Smooth muscle cell (in vitro differentiated cells): Measurements from ENCODE around the gene KIF16B. TPM values are rescaled to one million over a fixed set of nuclear protein-coding genes. Genes with fewer than 3 reads are reported as not detected.

Source experiments
- DNase-seq: peaks from one replicate; lab custom pipeline; 2025; ENCODE audit not compliant: unreplicated experiment; lab: John Stamatoyannopoulos, UW
- H2AFZ ChIP-seq: fragments of 200-600 bp; sonication (generic); 2 replicates; pipeline ENCODE4 v1.6.0; 2016; ENCODE audit warnings: antibody characterized with exemption, low read depth, mild to moderate bottlenecking
- H3F3A ChIP-seq: fragments of 200-600 bp; sonication (generic); 2 replicates; pipeline ENCODE4 v1.6.0; 2017; ENCODE audit warnings: antibody characterized with exemption, low read depth
- H3K27ac ChIP-seq: fragments of 200-600 bp; sonication (generic); 2 replicates; pipeline ENCODE4 v1.5.1; 2016; ENCODE audit warnings: low read depth, mild to moderate bottlenecking
- H3K27me3 ChIP-seq: fragments of 200-600 bp; sonication (generic); 2 replicates; pipeline ENCODE4 v1.6.1; 2016; ENCODE audit warnings: low read depth, mild to moderate bottlenecking
- H3K36me3 ChIP-seq: fragments of 200-600 bp; sonication (generic); 2 replicates; pipeline ENCODE4 v1.5.1; 2016; ENCODE audit warnings: low read depth
- H3K4me1 ChIP-seq: fragments of 200-600 bp; sonication (generic); 2 replicates; pipeline ENCODE4 v1.5.1; 2016; ENCODE audit warnings: low read depth
- H3K4me2 ChIP-seq: fragments of 200-600 bp; sonication (generic); 2 replicates; pipeline ENCODE4 v1.6.0; 2016; ENCODE audit warnings: mild to moderate bottlenecking
- H3K4me3 ChIP-seq: fragments of 200-600 bp; sonication (generic); 2 replicates; pipeline ENCODE4 v1.5.1; 2016; ENCODE audit warnings: mild to moderate bottlenecking
- H3K79me2 ChIP-seq: fragments of 200-600 bp; sonication (generic); 2 replicates; pipeline ENCODE4 v1.6.0; 2016; ENCODE audit warnings: low read depth, mild to moderate bottlenecking
- H3K9ac ChIP-seq: fragments of 200-600 bp; sonication (generic); 2 replicates; pipeline ENCODE4 v1.6.0; 2016; ENCODE audit warnings: low read depth
- H3K9me3 ChIP-seq: fragments of 200-600 bp; sonication (generic); replicated peaks from 2 replicates; pipeline ENCODE4 v1.5.1; 2016; ENCODE audit warnings: low read depth
- H4K20me1 ChIP-seq: fragments of 200-600 bp; sonication (generic); 2 replicates; pipeline ENCODE4 v1.6.0; 2016; ENCODE audit warnings: low read depth
- CTCF ChIP-seq: fragments of 200-600 bp; sonication (generic); IDR thresholded peaks from 2 replicates; pipeline ENCODE4 v1.5.1; 2017; ENCODE audit warnings: borderline replicate concordance, mild to moderate bottlenecking, antibody characterized with exemption; ENCODE audit not compliant: insufficient read depth, poor library complexity, severe bottlenecking
- WGBS: methylation state at CpG from one replicate; pipeline ENCODE4 v1.1.7; 2016; ENCODE audit warnings: low lambda C conversion rate; 5-methylcytosine and 5-hydroxymethylcytosine counted together
- polyA plus RNA-seq: library from polyadenylated mRNA; unstranded; fragments of >200 nt; fragmentation: Nextera tagmentation; extraction: Ambion mirVana; gene quantifications from 2 replicates; pipeline ENCODE4 v1.2.1, GENCODE V29; 2016
- total RNA-seq: library from RNA; depleted of rRNA; stranded (reverse); fragments of >200 nt; gene quantifications from 2 replicates; pipeline ENCODE4 v1.2.3, GENCODE V29; 2014

The KIF16B gene
- total and polyA plus RNA-seq, 2 experiments from 2014 or later, result 3.6 to 12.9 TPM

DNA sequence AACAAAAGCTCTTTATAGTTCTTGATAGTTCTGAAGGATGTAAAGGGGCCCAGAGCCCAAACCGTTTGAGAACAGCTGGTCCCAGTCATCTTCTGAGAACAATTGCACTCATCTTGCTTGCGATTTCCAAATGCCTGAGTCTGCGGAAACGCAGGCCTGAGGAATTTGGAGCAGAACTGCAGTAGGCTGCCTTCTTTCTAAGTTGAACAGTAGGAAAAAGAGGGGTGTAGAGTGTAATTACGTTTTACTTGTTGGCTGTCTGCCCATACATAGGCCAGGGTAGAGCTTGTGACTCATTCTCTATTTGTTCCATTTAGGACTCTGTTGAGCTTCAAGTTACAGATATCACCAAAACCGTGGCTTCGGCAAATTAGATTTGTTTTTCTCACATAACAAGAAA, 42.0 kb upstream of the KIF16B start:
- TF ChIP-seq CTCF, result no peak
- no peak for DNase-seq
- Histone ChIP-seq H3K9me3 (no peaks in the 10 kb centered on the region), H3K27me3 (no peaks in the 10 kb centered on the region), H3K27ac (no peak overlapping the region), H3K4me2 (peak overlapping the region; percentile 52), H4K20me1 (no peaks in the 10 kb centered on the region), H3K36me3 (no peaks in the 10 kb centered on the region), H2AFZ (no peak overlapping the region), H3F3A (no peaks in the 10 kb centered on the region), H3K4me3 (no peak overlapping the region), H3K9ac (no peak overlapping the region), H3K4me1 (no peaks in the 10 kb centered on the region), H3K79me2 (no peaks in the 10 kb centered on the region)
- 15% methylated on average over 7 of the region's 7 CpGs for WGBS

- Histone ChIP-seq H3K4me2 (no peak overlapping the region), H3K27ac (no peak overlapping the region), H3K79me2 (no peaks in the 10 kb centered on the region), H3K9me3 (no peaks in the 10 kb centered on the region), H3K9ac (no peak overlapping the region), H3K27me3 (no peaks in the 10 kb centered on the region), H2AFZ (no peak overlapping the region), H3K4me1 (no peaks in the 10 kb centered on the region), H3F3A (no peaks in the 10 kb centered on the region), H4K20me1 (no peaks in the 10 kb centered on the region), H3K4me3 (no peak overlapping the region), H3K36me3 (no peaks in the 10 kb centered on the region)
- WGBS, result 77% methylated on average over 6 of the region's 6 CpGs
- no peak for TF ChIP-seq CTCF
- DNase-seq, result no peak
These were observed 40.7 kb upstream of the KIF16B start for GRCh38 chr20:16613954-16614353.

- WGBS, result 83% methylated on average over 2 of the region's 2 CpGs
- Histone ChIP-seq H3K4me3 (no peak overlapping the region), H3K4me2 (no peak overlapping the region), H3K9me3 (no peaks in the 10 kb centered on the region), H3K36me3 (no peaks in the 10 kb centered on the region), H2AFZ (no peak overlapping the region), H3K79me2 (no peaks in the 10 kb centered on the region), H3K27me3 (no peaks in the 10 kb centered on the region), H3K27ac (no peak overlapping the region), H3F3A (no peaks in the 10 kb centered on the region), H3K9ac (no peak overlapping the region), H4K20me1 (no peaks in the 10 kb centered on the region), H3K4me1 (no peaks in the 10 kb centered on the region)
- DNase-seq, result no peak
- no peak for TF ChIP-seq CTCF
These were observed 39.5 kb upstream of the KIF16B start for GRCh38 chr20:16612706-16613105.

GRCh38 chr20:16611817-16612216, 38.6 kb upstream of the KIF16B start:
- Histone ChIP-seq H3K36me3 (no peaks in the 10 kb centered on the region), H3K4me3 (no peak overlapping the region), H3K9me3 (no peaks in the 10 kb centered on the region), H3K4me2 (no peak overlapping the region), H3K4me1 (no peaks in the 10 kb centered on the region), H3F3A (no peaks in the 10 kb centered on the region), H3K27me3 (no peaks in the 10 kb centered on the region), H4K20me1 (no peaks in the 10 kb centered on the region), H3K9ac (no peak overlapping the region), H3K79me2 (no peaks in the 10 kb centered on the region), H2AFZ (no peak overlapping the region), H3K27ac (no peak overlapping the region)
- 89% methylated on average over 6 of the region's 6 CpGs for WGBS
- DNase-seq, result no peak
- no peak for TF ChIP-seq CTCF
